Neural cell (in vitro differentiated cells): ENCODE data around the gene CAMKMT.

ENCODE experiments used
- CTCF ChIP-seq: fragments of 450-650 bp; IDR thresholded peaks from 2 replicates; pipeline ENCODE4 v1.5.1; 2014; ENCODE audit warnings: antibody characterized with exemption, mild to moderate bottlenecking, moderate library complexity; ENCODE audit not compliant: poor library complexity, severe bottlenecking
- EZH2 ChIP-seq: fragments of 200-600, 300-800 bp; shearing (Covaris generic), sonication (generic); IDR thresholded peaks from 2 replicates; pipeline ENCODE4 v1.6.1; 2014; ENCODE audit warnings: antibody characterized with exemption, low read length, borderline replicate concordance, mild to moderate bottlenecking; ENCODE audit not compliant: insufficient read depth, poor library complexity, severe bottlenecking
- POLR2AphosphoS5 ChIP-seq: IDR thresholded peaks from 2 replicates; pipeline ENCODE4 v1.6.1; 2012

GRCh38 chr2:44524347-44524926 lies 162.7 kb downstream of the CAMKMT start:
- TF ChIP-seq POLR2AphosphoS5 (no peak), CTCF (no peak), EZH2 (no peak)
